Activated CD8-positive, alpha-beta memory T cell treated with anti-CD3 and anti-CD28 coated beads for 24 hours (primary cell): ENCODE data around the gene C11orf58.
A peak's percentile ranks its signal among the peaks of the same experiment; 100 is the strongest.

ENCODE experiments used
- DNase-seq: peaks from one replicate; pipeline ENCODE4 v3.0.0-alpha.2; 2020

C11orf58 gene

DNA sequence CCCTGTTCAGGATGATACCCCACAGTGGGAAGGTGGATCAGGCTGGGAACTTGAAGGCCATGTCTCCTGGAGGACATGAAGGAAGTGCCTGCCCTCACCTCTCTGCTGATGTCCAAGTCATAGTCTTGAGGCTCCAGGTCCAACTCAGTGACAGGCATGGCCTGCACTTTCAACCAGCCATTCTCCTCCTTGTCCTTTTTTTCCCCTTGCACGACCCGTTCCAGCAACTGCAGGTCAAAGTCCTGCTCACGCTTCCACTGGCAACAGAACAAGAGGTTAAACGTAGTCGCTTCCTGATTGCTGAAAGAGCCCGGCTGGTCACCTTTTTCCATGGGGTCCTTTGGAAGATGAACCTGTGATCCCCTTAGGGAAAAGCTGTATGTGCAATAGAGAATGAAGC lies 47.7 kb downstream of the C11orf58 start:
- no peak for DNase-seq

- no peak for DNase-seq
These were observed 48.7 kb downstream of the C11orf58 start for GRCh38 chr11:16787035-16787742.

GRCh38 chr11:16788141-16789062 lies 50.0 kb downstream of the C11orf58 start:
- peak; percentile 82 for DNase-seq

DNA sequence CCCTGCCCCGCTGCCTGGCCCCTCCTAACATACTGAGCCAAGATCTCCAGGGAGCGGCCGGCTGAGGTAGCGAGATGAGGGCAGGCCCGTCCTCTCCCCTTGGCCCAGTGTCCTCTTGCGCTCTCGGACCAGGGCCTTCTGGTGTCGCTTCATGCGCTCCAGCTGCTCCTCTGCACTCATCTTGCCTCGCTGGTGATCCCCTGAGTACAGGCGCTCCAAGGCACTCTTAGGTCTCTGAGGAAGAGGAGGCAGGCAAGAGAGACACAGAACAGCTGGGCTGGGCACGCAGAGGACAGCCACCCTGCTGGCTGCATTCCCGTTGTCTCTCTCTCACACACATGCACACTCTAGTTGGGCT lies 50.6 kb downstream of the C11orf58 start:
- no peak for DNase-seq

GRCh38 chr11:16789560-16790485 lies 51.4 kb downstream of the C11orf58 start:
- no peak for DNase-seq

DNA sequence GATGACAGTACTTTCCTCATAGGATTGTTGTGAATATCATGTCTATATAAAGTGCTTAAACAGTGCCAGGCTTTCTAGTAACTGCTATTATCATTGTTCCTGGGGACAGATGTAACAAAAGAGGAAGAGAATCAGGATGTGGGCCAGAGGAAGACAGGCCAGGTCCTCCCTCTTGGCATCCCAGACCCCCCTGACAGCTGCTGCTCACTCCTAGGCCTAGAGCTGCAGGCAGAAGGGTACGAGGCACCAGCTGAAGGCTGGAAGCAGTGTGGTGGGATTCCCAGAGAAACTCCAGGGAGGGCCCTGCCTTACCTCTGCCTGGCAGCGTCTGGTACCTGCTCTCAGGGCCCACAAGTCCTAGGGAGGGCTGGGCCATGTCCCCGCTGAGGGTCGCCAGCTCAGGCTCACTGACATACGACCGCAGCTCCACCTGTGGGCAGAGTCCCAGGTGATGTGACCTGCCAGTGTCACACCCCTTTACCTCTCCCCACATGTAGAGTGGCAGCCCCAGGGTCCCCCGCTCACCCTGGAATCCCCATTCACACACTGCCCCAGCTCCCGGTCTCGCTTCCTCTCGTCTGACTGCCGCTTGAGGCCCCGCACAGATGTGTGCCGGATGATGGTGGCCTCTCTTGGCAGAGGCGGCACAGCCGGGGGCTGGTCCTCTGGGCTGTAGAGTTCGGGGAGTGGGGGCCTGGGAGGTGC lies 52.2 kb downstream of the C11orf58 start:
- no peak for DNase-seq

GRCh38 chr11:16791191-16791961 lies 52.9 kb downstream of the C11orf58 start:
- DNase-seq, result no peak

GRCh38 chr11:16792426-16792825 lies 54.0 kb downstream of the C11orf58 start:
- no peak for DNase-seq

DNA sequence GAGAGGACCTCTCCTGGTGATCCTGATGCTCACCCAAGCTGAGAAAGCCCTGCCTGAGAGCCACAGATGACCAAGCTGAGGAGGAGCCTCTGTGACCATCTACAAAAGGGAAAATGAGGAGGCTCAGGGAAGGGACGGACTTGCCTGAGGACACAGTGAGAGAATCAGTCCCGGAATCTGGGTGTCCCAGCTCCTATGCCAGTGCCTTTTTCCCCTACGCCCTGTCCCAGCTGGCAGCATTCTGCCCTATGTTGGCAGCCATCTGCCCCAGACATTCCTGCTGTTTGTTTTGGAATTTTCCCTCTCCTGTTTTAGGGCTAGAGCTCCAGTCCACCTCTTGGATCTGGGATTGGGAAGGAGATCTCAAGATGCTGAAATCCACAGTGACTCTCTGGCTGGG lies 54.6 kb downstream of the C11orf58 start:
- no peak for DNase-seq

DNA sequence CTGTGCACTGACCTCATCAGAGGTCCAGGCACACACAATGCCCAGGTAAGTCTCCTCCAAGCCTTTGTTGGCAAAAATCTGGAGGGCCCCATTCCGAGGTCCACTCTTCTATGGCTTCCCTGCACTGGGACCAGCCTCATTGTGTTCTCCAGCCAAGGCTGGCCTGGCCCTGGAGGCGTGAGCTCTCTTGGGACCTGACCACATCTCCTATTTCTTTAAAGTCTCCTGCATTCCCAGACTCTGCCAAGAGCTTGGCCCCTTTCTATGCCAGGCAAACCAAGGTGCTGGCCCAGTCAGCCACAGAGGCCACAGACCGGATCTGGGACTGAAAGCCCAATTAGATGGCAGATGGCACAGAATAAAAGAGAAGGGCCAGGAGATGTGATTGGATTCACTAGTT lies 55.1 kb downstream of the C11orf58 start:
- DNase-seq, result no peak

DNA sequence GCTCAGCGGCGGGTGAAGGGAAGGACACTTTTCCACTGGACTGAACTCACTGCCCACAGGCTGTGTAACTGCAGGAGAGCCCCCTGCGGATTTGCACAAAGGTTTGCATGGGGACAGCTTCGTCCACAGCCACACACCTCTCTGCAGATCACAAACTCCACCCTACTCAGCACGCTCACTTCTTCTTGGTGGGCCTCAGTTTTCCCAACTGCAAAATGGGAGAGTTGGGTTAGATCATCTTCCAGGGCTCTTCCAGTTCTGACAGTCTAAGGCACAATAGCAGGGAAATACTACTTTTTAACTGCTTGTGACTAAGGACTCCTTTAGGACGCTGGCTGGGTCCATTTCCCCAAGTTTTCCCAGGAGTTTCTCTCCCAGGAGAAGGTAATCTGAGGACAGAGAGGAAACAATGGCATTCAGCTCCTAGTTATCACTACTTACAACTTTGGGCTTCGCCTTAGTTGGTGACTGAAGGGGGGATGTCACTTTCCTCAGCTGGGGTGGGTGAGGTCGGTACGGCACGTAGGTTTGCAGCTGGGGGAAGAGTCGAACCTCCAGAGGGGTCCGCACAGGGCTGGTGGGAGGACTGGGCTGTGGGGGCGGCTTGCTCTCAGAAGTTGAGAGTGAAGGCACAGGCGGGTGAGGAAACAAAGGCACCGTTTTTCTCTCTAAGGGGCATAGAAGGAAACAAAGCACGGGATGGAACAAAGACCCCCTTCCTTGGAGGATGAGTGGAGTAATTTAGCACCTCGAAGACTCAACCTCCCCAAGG lies 55.8 kb downstream of the C11orf58 start:
- no peak for DNase-seq

DNA sequence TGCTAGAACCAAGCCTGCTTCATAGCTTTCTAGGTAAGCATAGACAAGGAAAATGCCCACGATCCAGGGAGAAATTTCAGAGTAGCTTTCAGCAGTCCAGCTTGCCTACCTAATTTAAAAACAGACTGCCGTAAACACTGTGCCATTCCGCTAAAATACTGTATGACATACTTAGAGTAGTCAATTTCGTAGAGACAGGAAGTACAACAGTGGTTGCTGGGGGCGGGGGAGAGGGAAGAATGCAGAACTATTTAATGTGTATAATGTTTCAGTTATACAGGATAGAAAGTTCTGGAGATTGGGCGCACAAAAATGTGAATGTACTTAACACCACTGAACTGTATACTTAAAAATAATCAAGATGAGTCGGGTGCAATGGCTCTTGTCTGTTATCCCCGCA lies 56.7 kb downstream of the C11orf58 start:
- no peak for DNase-seq

GRCh38 chr11:16796311-16796710 lies 57.9 kb downstream of the C11orf58 start:
- DNase-seq, result no peak

DNA sequence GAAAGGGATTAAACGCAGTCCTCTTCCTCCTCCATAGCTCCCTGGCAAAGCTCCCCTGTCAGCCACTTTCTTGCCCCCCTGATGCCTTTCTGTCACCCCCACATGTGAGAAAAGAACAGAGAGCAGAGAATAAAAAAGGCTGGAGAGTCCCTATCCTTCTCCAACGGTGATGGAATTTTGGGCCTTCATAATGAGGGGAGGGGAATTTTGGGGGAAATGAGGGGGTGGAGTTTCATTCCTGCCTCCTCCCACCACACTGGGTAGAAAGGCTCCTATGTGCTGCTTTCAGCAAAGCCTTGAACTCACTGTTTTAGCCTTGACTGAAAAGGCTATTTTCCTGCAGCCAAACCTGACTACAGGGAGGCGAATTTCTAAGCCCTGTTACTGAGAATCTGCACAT lies 59.3 kb downstream of the C11orf58 start:
- DNase-seq, result no peak

DNA sequence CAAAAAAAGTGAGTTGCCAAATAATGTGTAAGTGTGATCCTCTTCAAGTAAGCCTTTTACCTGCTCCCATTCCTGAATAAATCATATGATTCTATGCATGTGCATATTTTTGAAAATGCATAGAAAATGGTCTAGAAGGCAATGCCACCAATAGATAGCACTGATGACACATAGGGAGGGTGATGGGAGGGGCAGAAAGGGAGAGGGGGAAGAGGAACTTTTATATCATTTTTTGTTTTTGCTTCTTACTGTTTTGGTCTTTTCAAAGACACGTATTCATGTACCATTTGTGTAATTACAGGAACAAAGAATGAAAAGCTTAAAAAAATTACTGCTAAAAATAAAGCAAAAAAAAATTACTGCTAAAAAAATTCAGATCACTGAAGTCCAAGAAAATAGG lies 60.8 kb downstream of the C11orf58 start:
- DNase-seq, result no peak

DNA sequence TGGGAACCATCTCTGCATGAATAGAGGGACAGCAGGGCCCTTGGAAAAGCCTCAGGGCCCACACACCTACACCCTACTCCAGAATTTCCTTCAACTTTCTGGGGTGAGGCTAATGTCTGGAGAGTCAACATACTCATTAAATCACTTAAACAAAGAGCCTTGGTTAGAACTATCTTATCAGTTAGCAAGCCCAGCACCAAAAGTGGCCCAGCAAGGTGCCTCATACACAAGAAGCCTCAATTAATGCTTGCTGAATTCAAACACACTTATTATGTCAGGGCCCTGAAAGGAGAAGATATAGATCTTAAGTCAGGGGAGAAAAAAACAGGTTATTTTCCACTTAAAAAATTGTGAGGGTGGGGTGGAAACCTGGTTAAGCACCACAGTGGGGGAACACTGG lies 61.4 kb downstream of the C11orf58 start:
- no peak for DNase-seq

DNA sequence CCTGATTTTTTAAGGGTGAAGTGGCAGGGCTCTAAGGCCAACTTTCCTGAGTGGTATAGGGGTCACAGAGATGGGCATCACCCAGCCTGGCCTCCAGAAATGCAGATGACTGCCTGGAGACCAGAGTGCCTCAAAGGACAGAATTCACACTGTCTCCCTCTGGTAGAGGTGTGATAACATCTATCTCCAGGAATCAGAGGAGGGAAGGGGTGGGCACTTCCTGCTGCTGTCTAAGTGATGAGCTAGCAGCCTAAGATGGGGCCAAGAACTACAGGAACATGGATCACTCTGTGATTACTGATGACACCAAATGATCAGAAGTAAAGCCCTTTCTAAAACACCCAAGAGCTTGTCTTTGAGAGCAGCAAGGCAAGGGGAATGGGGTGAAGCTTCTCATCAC lies 61.9 kb downstream of the C11orf58 start:
- no peak for DNase-seq

DNA sequence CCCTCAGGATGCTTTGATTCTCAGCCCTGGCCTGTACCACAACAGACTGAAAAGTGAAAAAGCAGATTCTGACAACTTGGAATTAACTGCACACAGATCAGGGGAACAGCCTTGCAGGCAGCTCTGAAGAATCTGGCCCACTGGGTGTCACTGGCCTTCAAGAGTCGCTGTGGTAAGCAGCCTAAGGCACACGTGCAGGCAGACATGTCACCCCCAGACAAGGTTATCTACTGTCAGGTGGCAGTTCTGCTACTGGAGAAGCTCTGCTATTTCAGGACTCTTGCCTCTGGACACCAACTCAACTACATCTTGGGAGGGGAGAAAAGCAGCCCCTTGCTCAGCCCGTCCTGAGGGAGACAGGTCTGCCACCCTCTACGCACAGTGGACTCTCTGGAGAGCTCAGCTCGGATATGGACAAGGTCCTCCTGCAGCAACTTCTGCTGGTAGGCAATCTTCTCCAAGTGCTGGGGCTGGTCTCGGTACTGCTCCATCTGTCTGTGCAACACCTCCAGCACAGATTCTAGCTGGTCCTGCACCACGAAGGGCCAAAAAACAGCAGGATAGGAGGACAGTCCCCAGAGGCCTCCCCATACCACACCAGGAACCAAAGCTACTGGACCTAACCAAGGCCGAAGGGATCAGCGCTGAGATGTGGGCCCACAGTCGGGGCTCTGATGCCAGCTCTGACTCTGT lies 63.0 kb downstream of the C11orf58 start:
- DNase-seq, result no peak

- DNase-seq, result no peak
These were observed 65.9 kb downstream of the C11orf58 start for GRCh38 chr11:16804104-16804947.
